Right atrium auricular region (tissue), 2 donors: ENCODE measurements around the gene ENTPD8. TPM values are rescaled to one million over a fixed set of nuclear protein-coding genes. Genes with fewer than 3 reads are reported as not detected.

ENCODE experiments used
- DNase-seq: peaks from one replicate; pipeline ENCODE4 v3.0.0-alpha.2; 2019; ENCODE audit warnings: low spot score
- H3K27ac ChIP-seq, 2 donors: fragments of 200-600 bp; sonication (generic); 1 replicate in 1 of 2; 2 replicates in 1 of 2; pipeline ENCODE4 v1.5.1; 2016 to 2019
- H3K27me3 ChIP-seq, 2 donors: fragments of 200-600 bp; sonication (generic); one replicate each; pipeline versions ENCODE4 v1.5.1 to v1.6.0; 2017 to 2019
- H3K36me3 ChIP-seq: fragments of 200-600 bp; sonication (generic); one replicate; pipeline ENCODE4 v1.5.1; 2016
- H3K4me1 ChIP-seq, 2 donors: fragments of 200-600 bp; sonication (generic); one replicate each; pipeline versions ENCODE4 v1.5.1 to v1.6.0; 2017 to 2019
- H3K4me3 ChIP-seq, 2 donors: fragments of 200-600 bp; sonication (generic); 1 replicate in 1 of 2; 2 replicates in 1 of 2; pipeline ENCODE4 v1.5.1; 2017 to 2019; ENCODE audit warnings: mild to moderate bottlenecking in 1 of 2, moderate library complexity in 1 of 2
- H3K9me3 ChIP-seq, 2 donors: fragments of 200-600 bp; sonication (generic); one replicate each; pipeline ENCODE4 v1.5.1; 2019
- total RNA-seq, 2 donors: library from RNA; depleted of rRNA; stranded (reverse); fragments of >200 nt; gene quantifications; one replicate each; pipeline ENCODE4 v1.1.0, GENCODE V29; 2016
- TF ChIP-seq, protein P1 (sequence below), 2 donors: fragments of 200-600 bp; sonication (generic); IDR thresholded peaks; one replicate each; pipeline ENCODE4 v1.5.1; 2019; ENCODE audit warnings: antibody characterized with exemption in 2 of 2

ENTPD8 gene
- total RNA-seq, 2 donors from 2014 or later, result not detected

- TF ChIP-seq, protein P1, sequence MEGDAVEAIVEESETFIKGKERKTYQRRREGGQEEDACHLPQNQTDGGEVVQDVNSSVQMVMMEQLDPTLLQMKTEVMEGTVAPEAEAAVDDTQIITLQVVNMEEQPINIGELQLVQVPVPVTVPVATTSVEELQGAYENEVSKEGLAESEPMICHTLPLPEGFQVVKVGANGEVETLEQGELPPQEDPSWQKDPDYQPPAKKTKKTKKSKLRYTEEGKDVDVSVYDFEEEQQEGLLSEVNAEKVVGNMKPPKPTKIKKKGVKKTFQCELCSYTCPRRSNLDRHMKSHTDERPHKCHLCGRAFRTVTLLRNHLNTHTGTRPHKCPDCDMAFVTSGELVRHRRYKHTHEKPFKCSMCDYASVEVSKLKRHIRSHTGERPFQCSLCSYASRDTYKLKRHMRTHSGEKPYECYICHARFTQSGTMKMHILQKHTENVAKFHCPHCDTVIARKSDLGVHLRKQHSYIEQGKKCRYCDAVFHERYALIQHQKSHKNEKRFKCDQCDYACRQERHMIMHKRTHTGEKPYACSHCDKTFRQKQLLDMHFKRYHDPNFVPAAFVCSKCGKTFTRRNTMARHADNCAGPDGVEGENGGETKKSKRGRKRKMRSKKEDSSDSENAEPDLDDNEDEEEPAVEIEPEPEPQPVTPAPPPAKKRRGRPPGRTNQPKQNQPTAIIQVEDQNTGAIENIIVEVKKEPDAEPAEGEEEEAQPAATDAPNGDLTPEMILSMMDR (IDR thresholded peaks at IDR 0.05), result no peak
- Histone ChIP-seq H3K36me3 (no peaks in the 10 kb centered on the region), H3K4me1 (peaks cover 0 to 16% of the 10 kb centered on the region in 2 donors), H3K27ac (no peak overlapping the region), H3K9me3 (no peaks in the 10 kb centered on the region), H3K27me3 (no peaks in the 10 kb centered on the region), H3K4me3 (no peak overlapping the region)
- no peak for DNase-seq
Observed at GRCh38 chr9:137462986-137463930, 22.1 kb upstream of the ENTPD8 start.

- H3K4me3 ChIP-seq, result no peak overlapping the region
Observed at GRCh38 chr9:137462396-137462985, 21.3 kb upstream of the ENTPD8 start.

DNA sequence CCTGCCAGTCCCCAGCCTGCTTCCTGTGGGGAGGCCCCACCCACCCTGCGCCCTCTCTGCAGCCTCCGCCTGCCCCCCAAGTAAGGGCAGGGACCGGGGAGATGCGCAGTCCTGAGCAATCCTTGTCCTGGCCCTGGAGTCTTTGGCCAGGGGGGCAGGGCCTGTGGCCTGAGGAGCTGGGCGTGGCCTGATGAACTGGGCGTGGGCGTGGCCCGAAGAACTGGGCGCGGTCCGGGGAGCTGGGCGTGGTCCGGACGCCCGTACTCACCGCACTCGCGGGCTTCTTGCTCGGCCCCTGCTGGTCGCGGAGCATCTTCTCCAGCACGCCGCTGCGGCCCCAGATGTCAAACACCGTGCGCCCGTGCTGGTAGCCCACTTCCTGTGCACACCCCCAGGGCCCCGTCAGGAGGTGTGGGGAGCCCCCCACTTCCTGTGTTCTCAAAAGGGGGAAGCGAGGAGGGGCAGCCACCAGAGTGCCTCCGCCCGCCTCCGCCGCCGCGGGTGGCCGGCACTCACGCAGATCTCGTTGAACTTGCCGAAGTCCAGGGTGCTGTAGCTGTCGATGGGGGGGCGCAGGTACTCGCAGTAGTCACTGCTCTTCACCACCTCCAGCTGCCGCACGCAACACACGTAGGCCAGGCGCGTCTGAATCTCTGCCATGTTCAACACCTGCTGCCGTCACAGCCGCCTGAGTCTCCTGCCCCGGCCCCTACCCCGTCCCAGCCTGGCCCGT is 20.7 kb upstream of the ENTPD8 start:
- H3K36me3 ChIP-seq, result no peaks in the 10 kb centered on the region
- peaks cover 0 to 22% of the 10 kb centered on the region in 2 donors for H3K4me1 ChIP-seq
- TF ChIP-seq, protein P1 (IDR thresholded peaks at IDR 0.05), result no peak
- H3K9me3 ChIP-seq, result no peaks in the 10 kb centered on the region
- no peaks in the 10 kb centered on the region for H3K27me3 ChIP-seq
- DNase-seq, result no peak
- no peak overlapping the region for H3K27ac ChIP-seq
- H3K4me3 ChIP-seq, result no peak overlapping the region

More at GRCh38 chr9:137462396-137462985, 21.3 kb upstream of the ENTPD8 start:
- TF ChIP-seq, protein P1 (IDR thresholded peaks at IDR 0.05), result no peak
- Histone ChIP-seq H3K4me1 (peaks cover 0 to 22% of the 10 kb centered on the region in 2 donors), H3K36me3 (no peaks in the 10 kb centered on the region), H3K27ac (no peak overlapping the region), H3K27me3 (no peaks in the 10 kb centered on the region), H3K9me3 (no peaks in the 10 kb centered on the region)
- no peak for DNase-seq

DNA sequence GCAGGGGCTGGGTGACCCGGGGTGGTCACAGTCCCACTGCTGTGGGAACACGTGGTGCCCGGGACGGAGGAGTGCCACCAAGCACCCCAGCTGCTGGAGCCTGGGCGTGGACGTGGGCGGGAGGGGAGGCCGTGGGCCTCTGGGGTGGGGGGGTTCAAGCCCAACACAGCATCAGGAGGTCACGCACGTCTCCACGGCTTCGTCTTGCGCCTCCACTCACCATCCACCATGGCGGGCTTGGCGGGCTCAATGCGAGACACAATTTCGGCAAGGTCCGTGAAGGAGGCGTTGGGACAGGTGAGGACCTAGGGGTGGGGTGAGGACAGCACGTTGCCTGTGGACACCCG is 20.1 kb upstream of the ENTPD8 start:
- Histone ChIP-seq H3K4me3 (no peak overlapping the region), H3K36me3 (no peaks in the 10 kb centered on the region), H3K4me1 (peaks cover 0 to 22% of the 10 kb centered on the region in 2 donors), H3K27ac (no peak overlapping the region), H3K9me3 (no peaks in the 10 kb centered on the region), H3K27me3 (no peaks in the 10 kb centered on the region)
- TF ChIP-seq, protein P1 (IDR thresholded peaks at IDR 0.05), result no peak
- no peak for DNase-seq

GRCh38 chr9:137460363-137461315 is 19.5 kb upstream of the ENTPD8 start:
- Histone ChIP-seq H3K27ac (no peak overlapping the region), H3K4me3 (no peak overlapping the region), H3K9me3 (no peaks in the 10 kb centered on the region), H3K27me3 (no peaks in the 10 kb centered on the region), H3K4me1 (peaks cover 0 to 22% of the 10 kb centered on the region in 2 donors), H3K36me3 (no peaks in the 10 kb centered on the region)
- TF ChIP-seq, protein P1 (IDR thresholded peaks at IDR 0.05), result no peak
- DNase-seq, result no peak
